ENCODE data around the gene TOR1AIP1.
"Not testable (repeated sequence)": the region's sequence is repeated elsewhere in the genome, so short reads cannot be mapped to it uniquely, and the experiment has no call there.

The TOR1AIP1 gene

GRCh38 chr1:179938752-179939151 lies 56.7 kb downstream of the TOR1AIP1 start:
- no peak for DNase-seq (ENCODE audit: low read depth)

- no peak for DNase-seq (ENCODE audit: low read depth)
These were observed 57.9 kb downstream of the TOR1AIP1 start for GRCh38 chr1:179939941-179940340.

DNA sequence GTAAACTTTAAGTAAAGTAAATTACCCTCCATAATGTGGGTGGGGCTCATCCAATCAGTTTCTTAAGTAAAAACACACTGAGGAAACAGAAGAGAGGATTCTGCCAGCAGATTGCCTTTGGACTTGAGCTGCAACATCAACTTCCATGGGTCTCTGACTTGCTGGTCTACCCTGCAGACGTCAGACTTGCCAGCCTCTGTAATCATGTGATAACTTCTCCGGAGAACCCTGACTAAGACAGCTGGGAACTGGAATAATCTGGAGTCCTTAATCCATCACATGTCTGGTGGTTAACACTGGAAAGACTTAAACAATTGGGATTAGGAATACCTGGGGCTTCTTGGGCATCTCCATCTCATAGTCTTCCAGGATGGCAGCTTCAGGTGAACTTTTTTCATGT lies 59.4 kb downstream of the TOR1AIP1 start:
- DNase-seq (ENCODE audit: low read depth): no peak

DNA sequence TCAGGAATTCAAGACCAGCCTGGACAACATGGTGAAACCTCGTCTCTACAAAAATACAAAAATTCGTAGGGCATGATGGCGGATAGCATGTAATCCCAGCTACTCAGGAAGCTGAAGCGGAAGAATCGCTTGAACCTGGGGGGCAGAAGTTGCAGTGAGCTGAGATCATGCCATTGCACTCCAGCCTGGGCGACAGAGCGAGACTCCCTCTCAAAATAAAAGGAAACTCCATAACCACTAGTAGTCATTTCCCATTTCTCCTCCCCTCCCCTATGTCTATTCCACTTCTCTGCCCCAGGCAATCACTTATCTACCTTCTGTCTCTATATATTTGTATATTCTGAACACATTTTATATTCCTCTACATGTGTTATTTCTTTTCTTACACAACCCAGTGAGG lies 68.6 kb downstream of the TOR1AIP1 start:
- no peak for DNase-seq (ENCODE audit: low read depth)

DNA sequence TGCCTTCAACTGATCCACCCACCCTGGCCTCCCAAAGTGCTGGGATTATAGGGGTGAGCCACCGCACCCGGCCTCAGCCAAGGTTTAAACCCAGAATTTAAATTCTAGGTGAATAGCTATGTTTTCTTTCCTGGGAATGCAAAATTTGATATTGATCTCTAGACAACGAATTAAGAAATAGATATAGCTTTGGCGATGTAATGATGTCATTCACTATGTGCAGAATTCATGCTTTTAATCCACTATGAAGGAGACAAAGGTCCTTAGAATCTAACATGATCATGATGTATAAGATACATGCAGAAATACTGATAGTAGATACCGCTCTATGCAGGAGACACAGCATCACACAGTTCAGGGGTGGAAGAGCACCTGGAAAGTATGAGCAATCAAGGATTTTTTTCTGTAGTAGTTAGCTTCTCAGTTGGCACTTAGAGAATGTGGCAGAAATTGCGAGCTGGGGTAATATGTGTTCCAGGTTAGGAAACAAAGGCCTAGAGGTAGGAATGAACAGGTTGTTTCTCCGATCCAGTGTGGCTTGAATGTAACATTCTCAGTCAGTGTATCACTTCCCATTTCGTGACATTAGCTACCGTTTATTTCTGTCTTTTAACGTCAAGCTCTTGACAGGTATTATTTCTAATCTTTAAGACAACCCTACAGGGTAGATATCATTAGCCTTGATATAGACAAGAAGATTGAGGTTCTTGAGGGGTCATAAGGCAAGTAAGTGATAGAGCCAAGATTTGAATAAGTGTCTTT lies 69.5 kb downstream of the TOR1AIP1 start:
- no peak for DNase-seq (ENCODE audit: low read depth)

GRCh38 chr1:179952186-179952585 lies 70.1 kb downstream of the TOR1AIP1 start:
- no peak for DNase-seq (ENCODE audit: low read depth)

DNA sequence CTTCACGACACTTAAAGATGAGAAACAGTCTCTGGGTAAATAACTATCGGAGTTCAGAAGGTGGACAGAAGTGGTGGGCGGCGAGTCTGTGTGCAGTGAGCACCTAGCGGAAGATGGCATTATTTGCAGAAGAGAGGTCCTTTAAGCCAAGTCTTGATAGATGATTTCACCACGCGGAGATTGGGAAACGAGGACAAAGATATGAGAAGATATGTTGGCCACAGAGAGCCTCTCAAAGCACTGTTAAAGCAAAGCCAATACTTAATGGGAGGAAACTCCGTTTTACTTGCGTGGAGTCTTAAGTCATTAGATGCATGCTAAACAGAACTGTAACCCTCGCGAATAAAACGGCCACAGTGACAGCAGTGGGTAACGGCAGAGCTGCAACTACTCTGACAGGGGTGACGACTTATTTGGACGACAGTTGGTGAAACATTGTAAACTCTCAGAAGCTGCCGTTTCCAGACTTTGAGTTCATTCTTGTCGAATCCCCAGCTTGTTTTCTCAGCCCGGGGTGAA lies 71.9 kb downstream of the TOR1AIP1 start:
- peak; percentile 17 for DNase-seq (ENCODE audit: low read depth)

DNA sequence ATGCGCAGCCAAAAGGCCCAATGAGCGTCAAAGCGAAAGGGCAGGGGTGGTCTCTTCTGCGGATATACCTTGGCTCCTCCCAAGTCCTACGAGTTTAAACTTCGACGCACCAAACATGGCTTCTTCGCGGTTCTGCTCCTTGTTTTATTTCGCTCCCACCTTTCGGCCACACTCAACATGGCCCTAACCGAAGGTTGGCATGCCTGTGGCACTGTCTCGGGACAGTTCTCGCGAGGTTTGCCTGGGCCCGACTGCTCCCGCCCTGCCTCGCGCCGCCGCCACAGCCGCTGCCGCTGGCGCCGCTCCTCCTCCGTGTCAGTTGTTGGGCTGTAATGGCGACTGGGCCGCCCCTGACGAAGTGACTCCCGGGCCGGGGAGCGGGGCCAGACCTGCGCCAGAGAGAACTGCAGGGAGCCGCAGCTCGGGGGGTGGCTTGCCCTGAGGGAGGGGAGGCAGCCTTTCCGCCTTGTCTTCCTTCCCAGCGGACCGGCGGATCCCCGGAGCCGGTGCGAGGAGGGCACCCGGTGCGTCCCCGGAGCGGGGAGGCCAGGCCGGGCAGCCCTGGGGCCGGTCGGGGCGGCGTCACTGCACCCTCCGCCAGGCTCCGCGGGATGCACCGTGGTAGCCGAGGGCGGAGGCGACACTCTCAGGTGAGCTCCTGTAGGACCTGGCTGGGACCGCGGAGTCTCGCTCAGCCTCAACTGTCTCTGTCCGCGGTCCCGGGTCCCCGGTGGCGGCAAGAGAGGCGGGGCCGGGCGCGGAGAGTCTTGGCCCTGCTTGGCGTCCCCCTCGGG lies 72.6 kb downstream of the TOR1AIP1 start, which contains the start of gene CEP350:
CEP350 (plus strand) TSS at position 318 of the 794 bp plus-strand sequence. CDS start 31,372 bp downstream, outside the sequence.
- peak; percentile 99 for DNase-seq (ENCODE audit: low read depth)

- no peak for DNase-seq (ENCODE audit: low read depth)
These were observed 73.2 kb downstream of the TOR1AIP1 start for GRCh38 chr1:179955287-179955680.

- DNase-seq (ENCODE audit: low read depth): no peak
These were observed 73.6 kb downstream of the TOR1AIP1 start for GRCh38 chr1:179955731-179956130.

DNA sequence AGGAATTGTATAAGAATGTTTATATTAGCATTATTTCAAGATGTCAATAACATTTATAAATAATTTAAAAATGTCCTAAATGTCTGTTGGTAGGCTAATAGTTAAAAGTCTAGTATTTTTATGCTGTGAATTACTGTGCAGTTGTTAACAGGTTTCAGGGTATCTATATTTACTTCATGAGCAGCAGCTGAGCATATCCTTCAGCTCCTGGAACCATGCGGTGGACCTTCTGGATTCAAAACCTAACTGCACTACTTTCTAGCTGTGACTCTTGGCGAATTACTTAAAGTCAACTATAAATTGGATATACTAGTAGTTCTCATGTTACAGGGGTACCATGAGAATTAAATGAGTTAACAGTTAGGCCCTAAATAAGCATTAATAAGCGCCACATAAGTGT lies 76.3 kb downstream of the TOR1AIP1 start:
- no peak for DNase-seq (ENCODE audit: low read depth)

GRCh38 chr1:179962168-179962567 lies 80.1 kb downstream of the TOR1AIP1 start:
- DNase-seq (ENCODE audit: low read depth): not testable (repeated sequence)

DNA sequence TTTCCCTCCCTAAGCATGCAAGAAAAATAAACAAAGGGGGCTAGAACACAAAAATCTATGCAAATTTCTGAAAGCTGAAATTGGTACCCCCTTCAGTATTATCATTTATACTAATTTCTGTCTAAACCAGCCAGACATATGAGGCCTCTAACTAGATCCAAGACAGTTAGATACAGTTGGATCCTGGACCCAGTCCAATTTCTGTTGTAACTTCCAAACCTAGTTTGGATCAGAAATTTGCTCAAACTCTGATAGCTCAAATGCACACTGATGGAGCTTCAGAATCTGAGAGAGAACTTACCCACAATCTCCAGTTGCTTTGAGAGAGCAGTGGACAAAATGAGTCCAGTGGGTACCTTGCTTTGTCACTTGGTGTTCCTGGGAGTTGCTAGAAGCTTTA lies 84.5 kb downstream of the TOR1AIP1 start:
- DNase-seq (ENCODE audit: low read depth): no peak

DNA sequence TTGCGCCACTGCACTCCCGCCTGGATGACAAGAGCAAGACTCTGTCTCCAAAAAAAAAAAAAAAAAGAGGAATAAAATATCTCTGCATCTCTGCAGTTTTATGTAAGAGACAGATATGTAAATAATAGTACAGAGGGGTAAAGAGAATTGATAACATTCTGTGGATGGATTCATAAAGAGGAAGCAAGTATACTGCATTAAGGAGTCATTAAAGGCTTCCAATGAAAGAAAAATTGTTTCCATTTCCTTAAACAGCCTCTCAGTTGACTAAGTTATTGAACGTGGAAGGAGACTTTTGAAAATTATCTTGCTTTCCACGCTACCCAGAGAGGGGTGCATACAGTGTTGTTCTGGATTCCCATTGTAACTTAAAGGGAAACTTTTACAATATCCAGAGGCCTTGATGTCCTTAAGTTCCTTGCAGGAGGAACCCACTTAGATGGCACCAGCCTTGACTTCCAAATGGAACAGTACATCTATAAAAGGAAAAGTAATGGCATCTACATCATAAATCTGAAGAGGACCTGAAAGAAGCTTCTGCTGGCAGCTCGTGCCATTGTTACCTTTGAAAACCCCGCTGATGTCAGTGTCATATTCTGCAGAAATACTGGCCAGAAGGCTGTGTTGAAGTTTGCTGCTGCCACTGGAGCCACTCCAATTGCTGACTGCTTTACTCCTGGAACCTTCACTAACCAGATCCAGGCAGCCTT lies 86.4 kb downstream of the TOR1AIP1 start:
- no peak for DNase-seq (ENCODE audit: low read depth)

DNA sequence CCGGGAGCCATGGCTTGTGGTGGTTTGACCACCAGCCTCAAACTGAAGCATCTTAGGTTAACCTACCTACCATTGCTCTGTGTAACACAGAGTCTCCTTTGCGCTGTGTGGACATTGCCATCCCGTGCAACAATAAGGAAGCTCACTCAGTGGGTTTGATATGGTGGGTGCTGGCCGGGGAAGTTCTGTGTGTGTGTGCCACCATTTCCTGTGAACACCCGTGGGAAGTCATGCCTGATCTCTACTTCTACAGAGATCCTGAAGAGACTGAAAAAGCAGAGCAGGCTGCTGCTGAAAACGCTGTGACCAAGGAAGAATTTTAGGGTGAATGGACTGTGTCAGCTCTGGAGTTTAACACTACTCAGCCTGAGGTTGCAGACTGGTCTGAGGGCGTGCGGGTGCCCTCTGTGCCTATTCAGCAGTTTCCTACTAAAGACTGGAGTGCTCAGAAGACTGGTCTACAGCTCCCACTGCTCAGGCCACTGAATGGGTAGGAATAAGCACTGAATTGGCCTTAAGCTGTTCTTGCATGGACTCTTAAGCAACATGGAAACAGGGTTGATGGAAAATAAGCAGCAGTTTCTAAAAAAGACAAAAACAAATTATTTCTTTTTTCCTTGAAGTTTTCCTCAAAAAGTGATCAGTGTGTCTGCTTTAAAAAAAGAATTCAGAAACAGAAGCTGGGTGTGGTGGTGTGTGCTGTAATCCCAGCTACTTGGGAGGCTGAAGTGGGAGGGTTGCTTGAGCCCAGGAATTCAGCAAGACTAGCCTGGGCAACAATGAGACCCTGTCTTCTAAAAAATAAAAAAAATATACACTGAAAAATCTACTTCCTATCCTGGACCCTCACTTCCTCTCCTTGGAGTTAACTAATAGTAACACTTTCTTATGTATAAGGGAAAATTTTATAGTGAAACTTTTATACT lies 87.2 kb downstream of the TOR1AIP1 start:
- DNase-seq (ENCODE audit: low read depth): no peak
